ENCODE data around the gene B3GALT5.

DNA sequence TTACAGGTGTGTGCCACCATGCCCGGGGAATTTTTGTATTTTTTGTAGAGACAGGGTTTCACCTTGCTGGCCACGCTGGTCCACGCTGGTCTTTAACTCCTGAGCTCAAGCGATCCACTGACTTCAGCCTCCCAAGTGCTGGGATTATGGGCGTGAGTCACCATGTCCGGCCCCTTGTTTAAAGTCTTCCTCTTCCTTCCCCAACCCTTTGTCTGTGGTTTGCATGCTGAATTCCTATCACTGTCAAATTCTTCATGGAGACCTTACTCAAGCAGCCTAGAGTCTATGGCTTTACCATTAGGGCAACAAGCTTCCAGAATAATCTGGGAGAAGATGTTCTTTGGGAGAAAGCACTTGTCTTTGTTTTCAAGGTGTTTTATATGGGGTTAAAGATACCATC lies 34.7 kb downstream of the B3GALT5 start:
- TF ChIP-seq, protein P1, sequence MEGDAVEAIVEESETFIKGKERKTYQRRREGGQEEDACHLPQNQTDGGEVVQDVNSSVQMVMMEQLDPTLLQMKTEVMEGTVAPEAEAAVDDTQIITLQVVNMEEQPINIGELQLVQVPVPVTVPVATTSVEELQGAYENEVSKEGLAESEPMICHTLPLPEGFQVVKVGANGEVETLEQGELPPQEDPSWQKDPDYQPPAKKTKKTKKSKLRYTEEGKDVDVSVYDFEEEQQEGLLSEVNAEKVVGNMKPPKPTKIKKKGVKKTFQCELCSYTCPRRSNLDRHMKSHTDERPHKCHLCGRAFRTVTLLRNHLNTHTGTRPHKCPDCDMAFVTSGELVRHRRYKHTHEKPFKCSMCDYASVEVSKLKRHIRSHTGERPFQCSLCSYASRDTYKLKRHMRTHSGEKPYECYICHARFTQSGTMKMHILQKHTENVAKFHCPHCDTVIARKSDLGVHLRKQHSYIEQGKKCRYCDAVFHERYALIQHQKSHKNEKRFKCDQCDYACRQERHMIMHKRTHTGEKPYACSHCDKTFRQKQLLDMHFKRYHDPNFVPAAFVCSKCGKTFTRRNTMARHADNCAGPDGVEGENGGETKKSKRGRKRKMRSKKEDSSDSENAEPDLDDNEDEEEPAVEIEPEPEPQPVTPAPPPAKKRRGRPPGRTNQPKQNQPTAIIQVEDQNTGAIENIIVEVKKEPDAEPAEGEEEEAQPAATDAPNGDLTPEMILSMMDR (IDR thresholded peaks at IDR 0.05; ENCODE audit: poor library complexity), result no peak
- TF ChIP-seq EZH2 (IDR thresholded peaks at IDR 0.05; ENCODE audit: borderline replicate concordance), result no peak
